Left hindlimb (tissue), 1 donor: Measurements from ENCODE around the gene MIEF2.
A peak's percentile ranks its signal among the peaks of the same experiment; 100 is the strongest.

Experiments used
- DNase-seq: peaks from one replicate; pipeline ENCODE4 v3.0.0-alpha.2; 2018

The MIEF2 gene

GRCh38 chr17:18236494-18236893 is 24.0 kb upstream of the MIEF2 start:
- no peak for DNase-seq

DNA sequence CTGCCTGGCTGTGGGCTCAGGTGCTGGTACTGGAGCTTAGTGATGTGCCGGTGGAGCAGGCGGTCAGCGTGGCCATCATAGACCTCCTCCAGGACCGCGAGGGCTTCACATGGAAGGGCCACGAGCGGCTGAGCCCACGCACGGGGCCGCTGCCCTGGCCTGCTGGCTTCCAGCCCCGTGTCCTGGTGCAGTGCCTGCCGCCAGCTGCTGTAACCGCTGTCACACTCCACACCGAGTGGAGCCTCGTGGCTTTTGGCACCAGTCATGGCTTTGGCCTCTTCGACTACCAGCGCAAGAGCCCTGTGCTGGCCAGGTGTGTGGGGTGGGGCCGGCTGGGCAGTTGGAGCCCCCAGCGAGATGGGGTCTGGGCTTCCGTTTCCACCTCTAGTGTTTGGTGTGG is 23.0 kb upstream of the MIEF2 start:
- DNase-seq = no peak

DNA sequence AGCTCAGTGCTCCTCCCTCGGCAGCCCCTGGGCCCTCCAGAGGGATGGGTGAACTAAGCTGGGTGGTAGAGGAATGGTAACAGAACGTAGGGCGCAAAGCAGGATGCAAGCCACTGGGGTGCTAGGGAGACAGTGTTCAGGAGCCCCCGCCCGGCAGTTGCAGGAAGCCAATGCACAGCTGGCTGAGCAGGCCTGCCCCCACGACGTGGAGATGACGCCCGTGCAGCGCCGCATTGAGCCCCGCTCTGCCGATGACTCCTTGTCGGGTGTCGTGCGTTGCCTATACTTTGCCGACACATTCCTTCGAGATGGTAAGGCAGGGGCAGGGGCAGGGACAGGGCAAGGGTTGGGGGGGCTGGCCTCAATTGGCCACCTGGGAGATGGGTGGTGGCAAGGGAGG is 22.2 kb upstream of the MIEF2 start:
- DNase-seq = no peak

GRCh38 chr17:18240449-18240848 is 20.0 kb upstream of the MIEF2 start:
- DNase-seq = no peak

DNA sequence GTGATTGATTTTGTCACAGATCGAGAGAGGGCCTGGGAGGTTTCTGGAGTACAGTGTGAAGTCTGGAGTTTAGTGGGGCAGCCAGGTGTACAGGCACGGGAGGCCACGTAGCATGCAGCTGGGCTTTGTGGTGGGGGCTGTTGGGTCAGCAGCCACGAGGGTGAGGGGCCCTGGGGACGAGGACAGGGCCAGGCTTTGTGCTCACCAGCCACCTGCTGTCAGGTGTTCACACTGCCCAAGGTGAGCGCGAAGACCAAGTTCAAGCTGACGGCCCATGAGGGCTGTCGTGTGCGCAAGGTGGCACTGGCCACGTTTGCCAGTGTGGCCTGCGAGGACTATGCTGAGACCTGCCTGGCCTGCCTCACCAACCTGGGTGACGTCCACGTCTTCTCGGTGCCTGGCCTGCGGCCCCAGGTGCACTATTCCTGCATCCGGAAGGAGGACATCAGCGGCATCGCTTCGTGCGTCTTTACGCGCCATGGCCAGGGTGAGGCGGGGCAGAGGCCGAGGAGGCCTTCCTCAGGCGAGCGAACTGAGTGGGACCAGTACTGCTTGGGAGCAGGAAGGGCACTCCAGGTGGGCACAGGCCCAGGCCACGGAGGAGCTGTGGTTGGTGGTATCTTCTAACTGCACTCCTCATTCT is 19.1 kb upstream of the MIEF2 start:
- no peak for DNase-seq

DNA sequence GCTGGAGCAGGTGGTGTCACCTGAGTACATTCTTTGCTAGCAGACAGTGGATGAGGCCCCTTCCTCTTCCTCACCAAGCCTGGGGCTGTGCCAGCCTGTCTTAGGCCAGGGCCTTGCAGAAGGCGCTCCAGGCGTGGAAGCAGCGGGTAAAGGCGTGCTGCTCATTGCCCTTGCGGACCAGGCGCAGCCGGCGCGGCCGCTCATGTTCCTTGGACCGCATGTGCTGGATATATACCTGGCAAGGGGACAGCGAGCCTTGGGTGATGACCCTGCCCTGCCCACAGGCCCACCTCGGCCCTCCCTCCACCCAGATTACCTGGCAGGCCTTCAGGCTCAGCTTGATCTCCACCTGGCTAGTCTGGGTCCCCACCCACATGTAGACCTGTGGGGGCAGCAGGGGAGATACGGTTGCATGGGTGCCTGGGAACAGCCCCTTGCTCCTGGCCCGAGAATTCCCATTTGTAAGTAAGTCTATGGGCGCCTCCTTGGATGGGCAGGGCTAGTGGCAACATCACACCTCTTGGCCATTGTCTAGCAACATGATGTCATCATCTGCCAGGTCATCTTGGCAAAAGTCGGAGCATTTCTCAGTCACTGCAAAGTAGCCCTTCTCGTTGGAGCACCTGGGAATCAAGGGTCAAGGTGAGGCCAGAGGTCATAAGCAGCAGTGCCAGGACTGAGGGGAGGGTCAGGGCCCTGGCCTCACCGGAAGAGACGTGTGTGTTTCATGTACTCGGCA is 15.3 kb upstream of the MIEF2 start:
- no peak for DNase-seq

GRCh38 chr17:18246109-18246725 is 14.2 kb upstream of the MIEF2 start:
- no peak for DNase-seq

- no peak for DNase-seq
Measured at GRCh38 chr17:18246880-18247612, 13.4 kb upstream of the MIEF2 start.

GRCh38 chr17:18247613-18248001 is 12.9 kb upstream of the MIEF2 start:
- DNase-seq = no peak

GRCh38 chr17:18248300-18248731 is 12.1 kb upstream of the MIEF2 start:
- DNase-seq = peak; percentile 83

- no peak for DNase-seq
Measured at GRCh38 chr17:18248811-18249210, 11.7 kb upstream of the MIEF2 start.

- no peak for DNase-seq
Measured at GRCh38 chr17:18250259-18250658, 10.2 kb upstream of the MIEF2 start.

GRCh38 chr17:18250708-18251107 is 9.8 kb upstream of the MIEF2 start:
- no peak for DNase-seq

GRCh38 chr17:18251204-18251603 is 9.3 kb upstream of the MIEF2 start:
- no peak for DNase-seq

DNA sequence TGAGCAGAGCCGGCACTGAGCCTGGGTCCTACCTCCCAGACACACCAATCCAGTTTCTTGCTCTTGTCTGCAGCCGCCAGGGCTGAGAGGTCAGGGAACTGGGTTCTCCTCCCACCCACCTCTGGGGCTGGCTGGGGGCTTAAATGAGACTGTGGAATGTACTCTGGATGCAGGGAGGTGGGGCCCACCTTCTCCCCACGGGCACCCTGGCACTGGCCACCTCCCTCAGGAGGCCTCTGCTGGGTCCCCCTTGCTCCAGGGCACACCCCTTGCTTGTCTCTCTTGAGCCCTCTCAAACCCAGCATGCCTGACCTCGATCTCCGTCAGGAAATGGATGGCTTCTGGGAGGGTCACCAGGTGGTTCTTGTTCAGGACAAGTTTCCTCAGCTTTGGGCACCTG is 8.3 kb upstream of the MIEF2 start:
- DNase-seq = no peak

DNA sequence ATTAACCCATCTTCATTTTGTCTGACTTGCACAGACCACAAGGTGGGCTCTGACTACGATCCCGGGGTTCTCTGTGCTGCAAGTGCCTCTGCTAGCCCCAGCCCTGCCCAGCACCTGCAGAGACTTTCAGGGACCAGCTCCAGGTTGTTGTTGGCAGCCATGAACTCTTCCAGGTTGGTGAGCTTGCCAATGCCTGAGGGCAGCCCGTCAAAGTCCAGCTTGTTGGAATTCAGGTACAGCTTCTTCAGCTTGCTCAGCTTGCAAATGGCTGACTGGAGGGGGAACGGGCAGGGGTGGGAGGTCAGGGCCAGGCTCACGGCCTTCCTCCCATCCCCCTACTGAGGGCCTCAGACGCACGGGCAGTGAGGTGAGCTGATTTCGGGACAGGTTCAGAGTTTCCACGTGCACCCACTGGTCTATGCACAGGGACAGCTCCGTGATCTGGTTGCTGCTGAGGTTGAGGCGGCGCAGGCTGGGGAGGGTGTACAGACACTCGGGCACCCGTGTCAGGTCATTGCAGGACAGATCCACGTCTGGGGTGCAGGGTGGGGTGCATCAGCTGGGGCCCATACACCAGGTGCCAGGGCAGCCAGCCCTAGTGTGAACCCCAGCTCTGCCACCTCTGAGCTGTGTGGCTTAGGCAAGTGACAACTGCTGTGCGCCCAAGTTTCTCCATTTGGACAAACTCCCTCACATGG is 7.1 kb upstream of the MIEF2 start:
- no peak for DNase-seq

DNA sequence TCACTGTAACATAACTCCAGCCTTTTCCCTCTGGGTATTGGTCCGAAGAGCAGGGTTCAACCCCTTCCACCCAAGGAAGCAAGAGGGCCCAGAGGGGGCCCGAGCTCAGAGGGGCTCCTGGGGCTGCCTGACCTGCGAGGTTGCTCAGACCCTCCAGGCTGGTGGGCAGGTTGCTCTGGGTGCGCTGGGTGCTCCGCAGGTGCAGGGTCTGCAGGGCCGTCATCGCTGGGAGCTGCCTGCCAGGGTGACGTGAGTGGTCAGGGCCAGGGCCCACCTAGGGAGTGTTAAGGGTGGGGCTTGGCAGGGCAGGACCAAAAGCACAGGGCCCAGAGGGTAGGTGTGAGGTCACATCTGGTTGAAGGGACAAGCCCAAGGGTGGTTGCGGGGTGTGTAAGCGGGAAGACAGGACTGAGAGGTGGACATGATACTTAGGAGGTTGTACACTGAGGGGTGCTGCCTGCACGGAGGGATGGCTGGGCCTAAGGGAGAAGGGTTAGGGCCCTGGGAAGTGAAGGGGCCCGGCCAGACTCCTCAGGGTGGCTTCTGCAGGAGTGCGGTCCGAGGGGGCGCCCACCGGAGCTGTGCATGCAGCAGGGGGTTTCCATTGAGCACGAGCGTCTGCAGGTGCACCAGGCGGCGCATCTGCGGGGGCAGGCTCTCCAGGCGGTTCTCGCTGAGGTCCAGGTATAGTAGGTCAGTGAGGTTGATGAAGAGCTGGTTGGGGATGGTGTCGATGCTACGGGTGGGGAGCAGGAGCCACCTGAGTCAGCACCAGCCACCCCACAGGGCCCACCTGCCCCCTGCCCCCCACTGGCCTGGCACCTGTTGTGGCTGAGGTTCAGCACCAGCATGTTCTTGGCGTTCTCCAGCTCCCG is 6.3 kb upstream of the MIEF2 start:
- DNase-seq = no peak

- no peak for DNase-seq
Measured at GRCh38 chr17:18254888-18255649, 5.4 kb upstream of the MIEF2 start.

DNA sequence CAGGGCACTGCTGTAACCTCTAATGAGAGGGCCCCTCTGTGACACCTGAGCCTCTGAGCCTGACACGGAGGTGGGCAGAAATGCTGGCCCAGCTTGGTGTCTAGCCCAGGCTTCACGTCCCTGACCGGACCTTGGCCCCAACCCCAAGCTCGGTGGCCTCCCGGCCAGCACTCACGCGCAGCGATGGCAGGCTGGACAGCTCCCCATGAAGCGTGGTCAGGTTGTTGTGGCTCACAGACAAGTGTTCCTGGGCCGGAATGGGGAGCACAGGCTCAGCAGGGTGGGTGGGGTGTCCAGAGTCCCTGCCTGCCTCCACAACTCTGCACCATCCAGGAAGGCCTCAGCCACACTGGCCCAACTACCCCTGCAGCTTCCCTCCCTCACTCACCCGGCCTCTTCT is 4.1 kb upstream of the MIEF2 start:
- DNase-seq = no peak

DNA sequence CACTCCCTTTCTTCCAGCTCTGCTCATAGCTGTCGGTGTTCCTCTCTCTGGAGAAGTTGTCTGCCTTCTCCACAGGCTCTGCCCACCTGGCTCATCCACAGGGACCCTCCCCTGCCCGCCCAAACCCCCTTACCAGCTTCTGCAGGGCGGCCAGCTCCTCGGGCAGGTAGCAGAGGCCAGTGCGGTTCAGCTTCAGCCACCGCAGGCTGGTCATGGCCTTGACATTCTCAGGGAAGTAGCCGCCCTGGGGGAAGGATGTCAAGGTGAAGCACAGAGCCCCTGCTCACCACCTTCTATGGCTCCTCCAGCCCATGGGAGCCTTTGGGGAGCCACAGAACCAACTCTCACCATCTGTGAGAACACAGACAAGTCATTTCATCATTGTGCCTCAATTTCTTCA is 3.7 kb upstream of the MIEF2 start:
- no peak for DNase-seq
